Neural cell (in vitro differentiated cells): ENCODE measurements around the gene GALNT14. TPM values are rescaled to one million over a fixed set of nuclear protein-coding genes. Genes with fewer than 3 reads are reported as not detected.

Experiments used
- H2AFZ ChIP-seq: fragments of 200-600, 300-800 bp; sonication (generic), shearing (Covaris generic); 2 replicates; pipeline ENCODE4 v1.6.0; 2014; ENCODE audit warnings: low read depth, mild to moderate bottlenecking, antibody characterized with exemption, low read length, moderate library complexity
- H3F3A ChIP-seq: fragments of 200-600 bp; shearing (Covaris generic); 2 replicates; pipeline ENCODE4 v1.6.1; 2016; ENCODE audit warnings: mild to moderate bottlenecking, moderate library complexity, mixed read lengths, antibody characterized with exemption, low read length; ENCODE audit not compliant: insufficient read depth, poor library complexity, severe bottlenecking
- H3K27ac ChIP-seq: fragments of 200-600, 300-800 bp; sonication (generic), shearing (Covaris generic); 2 replicates; pipeline ENCODE4 v1.5.1; 2014; ENCODE audit warnings: mild to moderate bottlenecking, low read length, moderate library complexity
- H3K27me3 ChIP-seq: fragments of 300-800, 200-600 bp; sonication (generic), shearing (Covaris generic); 2 replicates; pipeline ENCODE4 v1.6.0; 2014; ENCODE audit warnings: mild to moderate bottlenecking, low read depth, low read length, moderate library complexity; ENCODE audit not compliant: insufficient read depth
- H3K36me3 ChIP-seq: fragments of 300-800, 200-600 bp; sonication (generic), shearing (Covaris generic); 2 replicates; pipeline ENCODE4 v1.5.1; 2014; ENCODE audit warnings: mild to moderate bottlenecking, antibody characterized with exemption, low read length, moderate library complexity; ENCODE audit not compliant: insufficient read depth
- H3K4me2 ChIP-seq: fragments of 300-800, 200-600 bp; sonication (generic), shearing (Covaris generic); 2 replicates; pipeline ENCODE4 v1.6.0; 2014; ENCODE audit warnings: mild to moderate bottlenecking, low read length
- H3K4me3 ChIP-seq: fragments of 300-800, 200-600 bp; sonication (generic), shearing (Covaris generic); 2 replicates; pipeline ENCODE4 v1.5.1; 2014; ENCODE audit warnings: mild to moderate bottlenecking, low read length, moderate library complexity
- H3K79me2 ChIP-seq: fragments of 200-600 bp; shearing (Covaris generic); replicated peaks from 2 replicates; pipeline ENCODE4 v1.6.0; 2014; ENCODE audit warnings: mild to moderate bottlenecking, low read length, moderate library complexity; ENCODE audit not compliant: insufficient read depth
- H3K9ac ChIP-seq: fragments of 300-800, 200-600 bp; sonication (generic), shearing (Covaris generic); 2 replicates; pipeline ENCODE4 v1.6.1; 2016; ENCODE audit warnings: mild to moderate bottlenecking, low read length, mixed read lengths
- H3K9me2 ChIP-seq: fragments of 200-600 bp; shearing (Covaris generic); 2 replicates; pipeline ENCODE4 v1.6.1; 2016; ENCODE audit warnings: mild to moderate bottlenecking, low read length, mixed read lengths; ENCODE audit not compliant: insufficient read depth
- H3K9me3 ChIP-seq: fragments of 200-600, 300-800 bp; sonication (generic), shearing (Covaris generic); 2 replicates; pipeline ENCODE4 v1.6.1; 2016; ENCODE audit warnings: mild to moderate bottlenecking, mixed run types, low read length, moderate library complexity, mixed read lengths
- H4K20me1 ChIP-seq: fragments of 200-600 bp; shearing (Covaris generic); 2 replicates; pipeline ENCODE4 v1.6.1; 2016; ENCODE audit warnings: mild to moderate bottlenecking, mixed run types; ENCODE audit not compliant: insufficient read depth
- EP300 ChIP-seq: fragments of 450-650 bp; conservative IDR thresholded peaks from 2 replicates; pipeline ENCODE4 v1.6.1; 2014; ENCODE audit warnings: antibody characterized with exemption, mild to moderate bottlenecking, moderate library complexity; ENCODE audit not compliant: poor library complexity, severe bottlenecking
- EZH2 ChIP-seq: fragments of 200-600, 300-800 bp; shearing (Covaris generic), sonication (generic); IDR thresholded peaks from 2 replicates; pipeline ENCODE4 v1.6.1; 2014; ENCODE audit warnings: antibody characterized with exemption, low read length, borderline replicate concordance, mild to moderate bottlenecking; ENCODE audit not compliant: insufficient read depth, poor library complexity, severe bottlenecking
- MXI1 ChIP-seq: fragments of 450-650 bp; conservative IDR thresholded peaks from 2 replicates; pipeline ENCODE4 v1.6.1; 2014; ENCODE audit warnings: antibody characterized with exemption, mild to moderate bottlenecking; ENCODE audit not compliant: poor library complexity, severe bottlenecking
- POLR2AphosphoS5 ChIP-seq: IDR thresholded peaks from 2 replicates; pipeline ENCODE4 v1.6.1; 2012
- RAD21 ChIP-seq: fragments of 450-650 bp; conservative IDR thresholded peaks from 2 replicates; pipeline ENCODE4 v1.6.1; 2014; ENCODE audit warnings: antibody characterized with exemption, mild to moderate bottlenecking, moderate library complexity
- SMC3 ChIP-seq: fragments of 450-650 bp; conservative IDR thresholded peaks from 2 replicates; pipeline ENCODE4 v1.6.1; 2014; ENCODE audit warnings: antibody characterized with exemption, mild to moderate bottlenecking, moderate library complexity; ENCODE audit not compliant: poor library complexity
- TAF1 ChIP-seq: IDR thresholded peaks from 2 replicates; pipeline ENCODE4 v1.6.1; 2012; ENCODE audit warnings: low read depth
- polyA plus RNA-seq: library from polyadenylated mRNA; depleted of rRNA; stranded (reverse); fragments of >200 nt; gene quantifications from 2 replicates; pipeline ENCODE4 v1.2.3, GENCODE V29; 2014
- TF ChIP-seq, protein P1 (sequence below): IDR thresholded peaks from 2 replicates; pipeline ENCODE4 v1.6.1; 2012; ENCODE audit warnings: borderline replicate concordance
- TF ChIP-seq, protein P2 (sequence below): fragments of 450-650 bp; IDR thresholded peaks from 2 replicates; pipeline ENCODE4 v1.5.1; 2014; ENCODE audit warnings: antibody characterized with exemption, mild to moderate bottlenecking, moderate library complexity; ENCODE audit not compliant: poor library complexity, severe bottlenecking

The GALNT14 gene
- polyA plus RNA-seq, 1 donor from 2014 or later, result 15.9 TPM

DNA sequence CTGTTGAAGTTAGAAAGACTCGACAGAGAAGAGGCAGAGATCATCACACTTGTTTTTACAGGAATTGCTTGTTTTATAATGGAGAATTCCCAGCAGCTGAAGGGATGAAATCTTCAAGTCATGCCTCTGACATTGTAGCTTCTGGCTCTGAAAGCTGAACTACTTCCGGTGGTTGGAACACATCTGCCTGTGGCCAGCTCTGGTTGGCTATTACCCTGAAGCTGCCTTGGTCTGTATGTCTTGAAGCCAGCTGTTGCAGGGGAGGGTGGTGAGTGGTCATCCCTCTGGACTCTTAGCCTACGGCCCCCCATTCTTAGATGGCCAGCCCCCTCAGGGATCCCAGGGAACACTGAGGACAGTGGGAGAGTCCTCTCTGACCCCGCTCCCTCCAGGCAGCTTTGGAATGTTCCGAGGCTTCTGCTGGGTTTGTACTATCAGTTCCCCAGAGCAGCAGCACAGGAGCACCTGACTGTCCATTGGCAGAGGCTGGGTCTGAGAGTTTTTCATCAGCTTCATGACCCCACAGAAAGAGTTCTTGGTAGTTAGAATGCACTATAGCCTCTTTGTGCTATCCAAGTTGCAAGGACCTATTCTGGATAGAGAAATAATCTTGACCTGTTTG, 243.6 kb downstream of the GALNT14 start:
- Histone ChIP-seq H3K27me3 (no peaks in the 10 kb centered on the region), H3K9me2 (no peaks in the 10 kb centered on the region), H4K20me1 (no peaks in the 10 kb centered on the region), H2AFZ (no peak overlapping the region), H3K9ac (no peak overlapping the region), H3K79me2 (no peaks in the 10 kb centered on the region), H3K27ac (no peak overlapping the region), H3K4me3 (no peak overlapping the region), H3K4me2 (no peak overlapping the region), H3F3A (no peaks in the 10 kb centered on the region), H3K36me3 (no peaks in the 10 kb centered on the region), H3K9me3 (peaks cover 7% of the 10 kb centered on the region)
- TF ChIP-seq EZH2 (no peak), SMC3 (no peak), TAF1 (no peak), EP300 (no peak), POLR2AphosphoS5 (no peak), MXI1 (no peak), RAD21 (no peak)
- TF ChIP-seq, protein P1, sequence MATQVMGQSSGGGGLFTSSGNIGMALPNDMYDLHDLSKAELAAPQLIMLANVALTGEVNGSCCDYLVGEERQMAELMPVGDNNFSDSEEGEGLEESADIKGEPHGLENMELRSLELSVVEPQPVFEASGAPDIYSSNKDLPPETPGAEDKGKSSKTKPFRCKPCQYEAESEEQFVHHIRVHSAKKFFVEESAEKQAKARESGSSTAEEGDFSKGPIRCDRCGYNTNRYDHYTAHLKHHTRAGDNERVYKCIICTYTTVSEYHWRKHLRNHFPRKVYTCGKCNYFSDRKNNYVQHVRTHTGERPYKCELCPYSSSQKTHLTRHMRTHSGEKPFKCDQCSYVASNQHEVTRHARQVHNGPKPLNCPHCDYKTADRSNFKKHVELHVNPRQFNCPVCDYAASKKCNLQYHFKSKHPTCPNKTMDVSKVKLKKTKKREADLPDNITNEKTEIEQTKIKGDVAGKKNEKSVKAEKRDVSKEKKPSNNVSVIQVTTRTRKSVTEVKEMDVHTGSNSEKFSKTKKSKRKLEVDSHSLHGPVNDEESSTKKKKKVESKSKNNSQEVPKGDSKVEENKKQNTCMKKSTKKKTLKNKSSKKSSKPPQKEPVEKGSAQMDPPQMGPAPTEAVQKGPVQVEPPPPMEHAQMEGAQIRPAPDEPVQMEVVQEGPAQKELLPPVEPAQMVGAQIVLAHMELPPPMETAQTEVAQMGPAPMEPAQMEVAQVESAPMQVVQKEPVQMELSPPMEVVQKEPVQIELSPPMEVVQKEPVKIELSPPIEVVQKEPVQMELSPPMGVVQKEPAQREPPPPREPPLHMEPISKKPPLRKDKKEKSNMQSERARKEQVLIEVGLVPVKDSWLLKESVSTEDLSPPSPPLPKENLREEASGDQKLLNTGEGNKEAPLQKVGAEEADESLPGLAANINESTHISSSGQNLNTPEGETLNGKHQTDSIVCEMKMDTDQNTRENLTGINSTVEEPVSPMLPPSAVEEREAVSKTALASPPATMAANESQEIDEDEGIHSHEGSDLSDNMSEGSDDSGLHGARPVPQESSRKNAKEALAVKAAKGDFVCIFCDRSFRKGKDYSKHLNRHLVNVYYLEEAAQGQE, result no peak
- TF ChIP-seq, protein P2, sequence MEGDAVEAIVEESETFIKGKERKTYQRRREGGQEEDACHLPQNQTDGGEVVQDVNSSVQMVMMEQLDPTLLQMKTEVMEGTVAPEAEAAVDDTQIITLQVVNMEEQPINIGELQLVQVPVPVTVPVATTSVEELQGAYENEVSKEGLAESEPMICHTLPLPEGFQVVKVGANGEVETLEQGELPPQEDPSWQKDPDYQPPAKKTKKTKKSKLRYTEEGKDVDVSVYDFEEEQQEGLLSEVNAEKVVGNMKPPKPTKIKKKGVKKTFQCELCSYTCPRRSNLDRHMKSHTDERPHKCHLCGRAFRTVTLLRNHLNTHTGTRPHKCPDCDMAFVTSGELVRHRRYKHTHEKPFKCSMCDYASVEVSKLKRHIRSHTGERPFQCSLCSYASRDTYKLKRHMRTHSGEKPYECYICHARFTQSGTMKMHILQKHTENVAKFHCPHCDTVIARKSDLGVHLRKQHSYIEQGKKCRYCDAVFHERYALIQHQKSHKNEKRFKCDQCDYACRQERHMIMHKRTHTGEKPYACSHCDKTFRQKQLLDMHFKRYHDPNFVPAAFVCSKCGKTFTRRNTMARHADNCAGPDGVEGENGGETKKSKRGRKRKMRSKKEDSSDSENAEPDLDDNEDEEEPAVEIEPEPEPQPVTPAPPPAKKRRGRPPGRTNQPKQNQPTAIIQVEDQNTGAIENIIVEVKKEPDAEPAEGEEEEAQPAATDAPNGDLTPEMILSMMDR, result no peak

DNA sequence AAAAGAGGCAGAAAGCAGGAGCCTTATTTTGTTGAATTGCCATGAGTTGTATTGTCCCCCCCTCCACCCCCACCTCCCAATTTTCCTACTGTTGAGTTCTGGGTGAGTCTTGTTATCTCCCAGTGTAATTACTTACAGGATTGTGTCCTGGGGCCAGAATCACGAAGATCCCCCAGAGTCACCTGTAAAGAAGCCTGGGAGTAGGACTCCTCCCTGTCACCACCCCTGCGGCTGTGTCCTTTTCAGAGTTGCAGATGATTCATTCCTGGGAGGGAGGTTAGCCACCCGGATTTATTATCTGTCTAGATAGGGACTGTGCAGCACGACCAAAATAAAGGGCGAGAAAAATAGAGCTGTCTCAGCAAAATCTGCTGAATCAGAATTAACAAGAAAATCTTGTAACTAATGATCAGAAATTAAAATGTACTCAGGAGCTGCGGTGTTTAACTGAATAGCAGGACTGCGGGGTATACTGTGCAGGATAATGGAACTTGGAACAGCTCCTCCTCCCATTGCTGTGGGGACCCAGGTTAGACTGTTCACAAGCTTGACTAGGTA, 249.3 kb downstream of the GALNT14 start:
- no peaks in the 10 kb centered on the region for H3F3A ChIP-seq
- H3K9ac ChIP-seq, result no peak overlapping the region
- H3K9me3 ChIP-seq, result no peaks in the 10 kb centered on the region
- H3K9me2 ChIP-seq, result no peaks in the 10 kb centered on the region
- no peak overlapping the region for H2AFZ ChIP-seq
- H3K27me3 ChIP-seq, result no peaks in the 10 kb centered on the region
- TF ChIP-seq, protein P2, result no peak
- TF ChIP-seq POLR2AphosphoS5 (no peak), EP300 (no peak), MXI1 (no peak), EZH2 (no peak), TAF1 (no peak), RAD21 (no peak), SMC3 (no peak)
- TF ChIP-seq, protein P1, result no peak
- no peak overlapping the region for H3K4me3 ChIP-seq
- no peak overlapping the region for H3K27ac ChIP-seq
- H3K36me3 ChIP-seq, result no peaks in the 10 kb centered on the region
- no peaks in the 10 kb centered on the region for H4K20me1 ChIP-seq
- no peaks in the 10 kb centered on the region for H3K79me2 ChIP-seq
- no peak overlapping the region for H3K4me2 ChIP-seq
